NCI-H2171 treated with DMSO at 0.1 percent for 48 hours (cell line): ENCODE results near the gene BMPR1B.
A peak's percentile ranks its signal among the peaks of the same experiment; 100 is the strongest.

Source experiments
- DNase-seq: peaks from one replicate; lab custom pipeline; 2025; lab: John Stamatoyannopoulos, UW

The BMPR1B gene

GRCh38 chr4:94912606-94913005, 154.9 kb downstream of the BMPR1B start:
- DNase-seq, result no peak

DNA sequence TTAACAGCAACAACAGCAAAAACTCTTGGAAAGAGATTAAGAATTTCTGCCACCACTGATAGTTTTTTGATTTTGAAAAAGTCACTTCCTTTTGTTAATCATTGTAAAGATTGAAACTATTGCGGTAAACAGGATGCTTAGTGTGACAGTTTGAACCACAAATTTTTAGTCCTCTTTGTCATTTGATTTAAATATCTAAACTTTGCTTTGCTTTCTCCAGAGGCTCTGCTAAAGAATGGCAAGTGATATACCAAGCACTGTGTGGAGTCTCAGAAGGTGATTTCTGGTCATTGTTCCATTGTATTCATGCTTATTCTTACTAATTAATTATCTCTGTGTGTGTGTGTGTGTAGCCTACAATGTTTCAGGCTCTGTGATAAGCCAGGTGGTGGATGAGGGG, 155.6 kb downstream of the BMPR1B start:
- DNase-seq, result no peak

GRCh38 chr4:94917146-94917545, 159.4 kb downstream of the BMPR1B start:
- no peak for DNase-seq

GRCh38 chr4:94918543-94918942, 160.8 kb downstream of the BMPR1B start:
- DNase-seq, result no peak

DNA sequence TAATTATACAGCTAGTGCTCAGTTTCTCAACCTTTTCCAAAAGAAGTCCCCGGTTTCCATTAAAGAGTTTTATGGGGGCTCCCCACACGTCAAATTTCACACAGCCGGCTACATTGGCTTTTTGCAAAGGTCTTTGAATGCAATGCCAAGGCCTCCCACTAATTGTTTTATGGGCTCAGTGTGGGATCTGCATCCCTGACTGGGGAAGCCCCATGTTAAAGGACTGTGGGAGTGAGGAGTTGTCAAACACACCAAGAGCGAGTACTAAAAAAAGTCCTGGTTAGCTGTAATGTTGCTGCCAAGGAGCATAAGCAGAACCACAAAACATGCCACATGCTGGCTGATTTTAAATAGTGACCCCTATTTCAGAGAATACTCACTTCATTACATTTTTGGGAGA, 162.6 kb downstream of the BMPR1B start:
- DNase-seq, result no peak

DNA sequence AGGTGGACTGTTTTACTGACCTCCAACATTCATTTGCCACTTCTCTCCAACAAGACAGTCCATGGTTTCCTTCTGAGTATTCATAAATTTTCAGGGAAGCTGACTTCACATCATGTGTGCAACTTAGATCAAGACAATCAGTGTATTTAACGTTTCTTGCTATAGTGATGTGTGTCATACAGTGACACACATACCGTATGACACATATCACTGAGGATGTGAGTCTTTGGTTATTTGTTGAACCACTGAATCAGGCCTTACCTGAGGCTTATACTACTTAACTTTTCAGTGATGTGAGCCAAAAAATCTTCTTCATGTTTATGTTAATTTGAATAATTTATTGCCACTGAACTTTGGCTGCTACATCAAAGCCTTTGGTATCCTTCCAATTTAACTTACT, 166.8 kb downstream of the BMPR1B start:
- no peak for DNase-seq

DNA sequence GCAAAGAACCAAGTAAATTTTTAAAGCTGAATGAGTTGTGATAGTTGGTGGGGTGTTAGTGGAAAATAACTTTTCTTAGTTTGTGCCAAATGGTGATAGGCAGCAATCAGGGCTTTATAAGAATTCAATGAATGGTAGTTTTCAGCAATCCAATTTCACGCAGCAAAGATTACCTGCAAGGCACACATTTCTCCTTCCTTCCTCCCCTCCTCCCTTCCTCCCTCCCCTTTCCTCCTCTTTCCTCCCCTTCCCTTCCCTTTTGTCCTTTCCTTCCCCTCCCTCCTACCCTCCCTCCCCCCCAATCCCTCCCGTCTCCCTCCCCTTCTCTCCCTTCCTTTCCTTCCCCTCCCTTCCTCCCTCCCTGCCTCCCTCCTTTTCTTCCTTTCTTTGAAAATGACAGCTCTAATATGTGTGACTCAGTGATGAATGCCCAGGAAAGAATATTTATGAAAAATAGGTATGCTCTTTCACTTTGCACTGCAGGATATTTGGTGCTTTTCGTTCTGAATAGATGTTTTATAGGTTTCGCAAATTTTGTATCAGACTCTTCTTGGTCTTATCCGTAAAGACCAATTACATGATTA, 168.1 kb downstream of the BMPR1B start:
- DNase-seq, result no peak

DNA sequence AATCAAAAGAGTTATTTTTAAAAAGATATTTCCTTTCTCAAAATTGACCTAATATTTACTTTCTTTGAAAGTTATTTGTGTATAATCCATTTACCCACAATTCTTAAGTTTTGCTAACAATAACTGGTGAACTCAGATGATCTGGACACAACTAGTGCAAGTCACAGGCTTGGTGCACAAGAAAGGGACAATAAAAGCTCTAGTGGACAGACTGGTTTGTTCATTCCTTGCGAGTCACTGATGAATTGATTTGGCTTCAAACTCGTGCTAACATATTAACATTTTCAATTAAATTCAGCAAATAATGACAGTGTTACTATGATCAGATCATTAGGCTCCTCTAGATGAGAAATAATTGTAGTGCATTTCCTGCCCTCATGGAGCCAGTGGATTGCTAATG, 169.2 kb downstream of the BMPR1B start:
- no peak for DNase-seq

- DNase-seq, result no peak
Observed at GRCh38 chr4:94927696-94928095, 169.9 kb downstream of the BMPR1B start.

- no peak for DNase-seq
Observed at GRCh38 chr4:94929696-94930095, 171.9 kb downstream of the BMPR1B start.

DNA sequence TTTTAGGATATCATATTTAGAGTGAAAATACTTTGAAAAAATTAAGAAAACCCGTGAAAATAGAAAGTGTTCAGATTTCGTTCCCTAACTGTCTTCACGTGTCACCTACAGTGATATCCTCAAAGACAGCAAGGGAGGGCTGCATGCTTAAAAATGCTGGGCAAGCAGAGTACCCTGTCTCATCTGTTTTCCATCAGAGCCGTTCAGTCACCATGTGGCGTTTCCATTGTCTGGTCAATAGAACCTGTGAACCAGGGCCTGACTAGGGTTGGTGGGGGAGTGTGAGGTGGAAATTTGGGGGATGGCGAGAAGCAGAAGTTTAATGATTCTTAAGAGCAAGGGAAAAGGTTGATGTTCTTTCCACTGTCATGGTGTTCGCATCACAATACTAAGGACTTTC, 173.9 kb downstream of the BMPR1B start:
- no peak for DNase-seq

DNA sequence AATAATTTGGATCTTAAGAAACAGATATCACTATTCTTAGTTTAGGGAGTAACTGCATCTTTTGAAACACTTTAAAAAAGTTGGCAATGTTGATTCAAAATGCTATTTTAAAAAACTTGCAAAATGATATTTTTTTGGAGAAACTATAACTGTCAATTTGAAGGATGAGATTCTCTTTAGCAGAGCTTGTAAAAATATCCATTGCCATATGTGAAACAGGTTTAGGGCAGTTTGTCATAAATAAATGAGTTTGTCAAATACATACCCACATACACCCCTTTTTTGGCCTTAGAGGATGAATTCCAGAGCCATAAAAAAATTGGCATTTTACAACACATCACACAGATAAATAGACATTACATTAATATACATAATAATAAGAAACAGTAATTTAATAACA, 174.6 kb downstream of the BMPR1B start:
- DNase-seq, result no peak

DNA sequence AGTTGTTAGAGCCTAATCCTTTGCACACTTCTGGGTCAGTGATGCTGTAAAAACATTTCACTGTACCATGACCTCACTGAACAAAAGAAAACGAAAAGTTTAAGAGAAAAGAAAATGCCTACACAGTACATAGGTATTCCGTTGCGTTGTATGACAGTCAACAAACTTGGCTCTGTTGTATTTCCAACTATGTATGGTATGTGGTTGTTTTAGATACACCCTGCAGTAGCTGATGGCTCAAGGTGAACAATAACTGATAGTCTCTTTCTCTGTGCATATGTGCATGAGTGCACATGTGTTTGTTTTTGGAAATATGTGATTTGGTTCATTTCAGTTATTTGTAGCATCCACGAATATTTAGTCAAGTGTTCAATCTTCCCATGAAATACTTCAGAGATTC, 176.0 kb downstream of the BMPR1B start:
- DNase-seq, result no peak

- DNase-seq, result no peak
Observed at GRCh38 chr4:94934201-94934600, 176.4 kb downstream of the BMPR1B start.

- DNase-seq, result no peak
Observed at GRCh38 chr4:94934864-94935263, 177.1 kb downstream of the BMPR1B start.

DNA sequence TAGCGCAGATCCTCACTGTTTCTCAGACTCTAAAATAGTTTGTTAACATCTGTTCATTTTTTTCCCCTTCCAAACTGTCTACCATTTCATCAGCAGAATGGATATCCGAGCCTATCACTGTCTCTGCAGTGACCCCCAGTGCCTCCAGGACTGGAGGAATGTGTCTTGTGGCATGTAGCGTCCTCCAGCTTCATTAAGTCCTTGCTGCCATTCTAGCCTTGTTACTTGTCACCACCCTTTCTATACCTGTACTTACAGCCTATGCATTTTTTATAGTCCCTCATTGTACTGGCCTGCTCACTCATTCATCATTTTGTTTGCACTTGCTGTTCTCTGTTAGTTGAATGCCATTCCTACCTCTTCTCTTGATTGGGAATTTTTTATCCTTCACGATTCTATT, 179.1 kb downstream of the BMPR1B start:
- no peak for DNase-seq

- DNase-seq, result peak; percentile 50
Observed at GRCh38 chr4:94939791-94940519, 182.2 kb downstream of the BMPR1B start.

DNA sequence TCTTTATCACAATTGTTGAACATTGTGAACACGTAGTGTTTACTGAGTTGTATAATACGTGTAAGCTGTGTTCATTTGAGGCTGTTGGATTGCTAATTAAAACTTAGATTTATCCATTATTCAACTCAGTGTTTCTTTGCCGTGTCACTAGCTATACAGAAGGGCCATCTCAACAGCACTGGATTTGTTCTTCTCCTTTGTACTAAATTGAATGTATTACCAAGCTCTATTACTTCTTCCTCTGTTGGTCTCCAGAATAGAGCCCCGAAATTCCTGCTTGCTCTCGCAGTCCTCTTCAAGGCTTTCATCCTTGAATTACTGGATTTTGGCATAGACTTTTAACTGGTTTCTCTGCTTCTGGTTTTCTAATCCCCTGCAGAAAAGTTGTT, 182.8 kb downstream of the BMPR1B start:
- DNase-seq, result no peak

DNA sequence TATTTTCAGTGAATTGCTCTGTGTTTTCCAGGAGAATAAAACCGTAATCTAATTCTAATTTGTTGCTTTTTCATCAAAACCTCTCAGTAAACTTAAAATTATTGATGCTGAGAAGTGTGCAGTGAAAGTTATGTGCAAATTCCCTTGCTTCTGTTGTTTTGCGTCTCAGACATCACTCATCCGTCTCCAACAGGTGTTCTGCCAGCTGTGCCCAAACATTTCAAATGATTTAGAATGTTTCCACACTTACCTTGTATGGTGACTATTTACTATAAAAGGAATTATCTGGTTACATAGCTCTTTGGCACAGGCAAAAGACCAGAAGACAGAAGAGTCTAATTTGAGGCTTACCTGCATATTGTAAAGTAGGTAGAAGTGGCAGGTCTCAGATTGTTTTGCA, 184.0 kb downstream of the BMPR1B start:
- DNase-seq, result peak; percentile 78

DNA sequence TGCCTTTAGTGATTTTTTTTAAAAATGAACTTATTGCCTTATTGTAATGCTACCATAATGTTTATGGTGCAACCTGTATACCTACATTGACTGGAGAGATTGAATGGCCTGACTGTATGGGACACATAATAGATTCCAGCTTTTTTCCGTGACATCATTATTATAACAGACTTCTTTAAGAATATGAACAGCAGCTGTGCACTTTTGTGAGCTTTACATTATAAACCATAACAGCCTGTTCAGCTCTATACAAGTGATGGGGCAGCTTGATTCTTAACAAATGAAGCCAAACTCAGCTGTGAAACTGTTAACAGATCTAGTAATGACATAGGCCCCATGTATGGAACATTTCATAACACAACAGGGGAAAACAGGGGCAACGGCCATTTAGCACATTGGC, 187.0 kb downstream of the BMPR1B start:
- DNase-seq, result peak; percentile 13

- no peak for DNase-seq
Observed at GRCh38 chr4:94947681-94948108, 189.9 kb downstream of the BMPR1B start.

DNA sequence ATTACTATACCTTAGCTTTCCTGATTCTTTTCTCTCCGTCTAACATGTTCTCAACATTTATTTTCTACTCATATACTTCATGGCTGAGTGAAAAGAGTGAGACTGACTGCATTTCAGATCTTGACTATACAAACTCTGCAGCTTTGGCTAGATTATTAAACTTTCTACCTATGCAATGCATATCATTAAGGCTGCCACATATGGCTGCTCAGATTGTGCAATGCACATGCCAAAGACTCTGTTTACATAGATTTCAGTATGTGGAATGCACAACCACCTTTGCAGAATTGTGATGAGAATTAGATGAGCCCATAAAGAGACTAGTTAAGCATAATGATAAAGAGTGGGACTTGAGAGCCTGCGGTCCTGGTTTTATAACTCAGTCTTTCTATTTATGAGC, 196.5 kb downstream of the BMPR1B start:
- DNase-seq, result no peak

DNA sequence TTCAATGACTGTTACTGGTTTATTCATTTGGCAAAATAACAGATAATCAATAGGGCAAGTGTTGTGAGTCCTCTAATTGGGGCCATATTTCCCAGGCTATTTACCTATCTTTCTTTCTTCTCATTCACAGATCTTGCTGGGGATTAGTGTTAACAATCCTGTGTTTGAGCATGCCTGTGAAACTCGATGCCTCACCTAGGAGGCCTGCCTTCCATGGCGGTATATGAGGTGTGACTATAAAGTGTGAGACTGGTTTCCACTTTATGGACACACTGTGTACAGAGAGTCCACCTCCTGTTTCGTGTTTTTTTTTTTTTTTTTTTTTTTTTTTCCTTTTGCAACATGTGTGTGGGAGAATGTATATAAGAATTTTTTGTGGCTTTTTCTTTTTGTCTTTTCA, 199.3 kb downstream of the BMPR1B start:
- peak; percentile 43 for DNase-seq

- DNase-seq, result no peak
Observed at GRCh38 chr4:94959307-94959706, 201.6 kb downstream of the BMPR1B start.
